K562 (cell line): ENCODE data around the gene CYSTM1. TPM values are rescaled to one million over a fixed set of nuclear protein-coding genes. Genes with fewer than 3 reads are reported as not detected.

Experiments used
- ARID1B ChIP-seq: fragments of 450-650 bp; IDR thresholded peaks from 2 replicates; pipeline ENCODE4 v1.6.1; 2016; ENCODE audit warnings: antibody characterized with exemption, mild to moderate bottlenecking, inconsistent platforms
- CREM ChIP-seq: IDR thresholded peaks from 2 replicates; pipeline ENCODE4 v1.6.1; 2014; ENCODE audit warnings: antibody characterized with exemption, low read depth
- E2F6 ChIP-seq, 2 experiments: IDR thresholded peaks; 2 replicates each; pipeline ENCODE4 v1.6.1; 2011; ENCODE audit warnings: borderline replicate concordance in 1 of 2, control low read depth in 1 of 2, low read depth in 1 of 2, low read length in 1 of 2, mild to moderate bottlenecking in 1 of 2, mixed read lengths in 1 of 2, moderate library complexity in 1 of 2; ENCODE audit not compliant: insufficient read depth in 1 of 2, insufficient read length in 1 of 2, poor library complexity in 1 of 2, severe bottlenecking in 1 of 2; ENCODE audit errors: extremely low read depth in 1 of 2
- FOXJ2 ChIP-seq: fragments of 200-800 bp; sonication (Bioruptor generic); IDR thresholded peaks from 2 replicates; pipeline ENCODE4 v1.6.1; 2016; ENCODE audit warnings: missing genetic modification characterization, missing compliant biosample characterization
- GABPB1 ChIP-seq: sonication (generic); formaldehyde crosslinking; IDR thresholded peaks from 2 replicates; pipeline ENCODE4 v1.8.0; 2022; ENCODE audit warnings: mild to moderate bottlenecking, missing genetic modification reagents
- HLTF ChIP-seq: fragments of 450-650 bp; IDR thresholded peaks from 2 replicates; pipeline ENCODE4 v1.6.1; 2016
- KAT8 ChIP-seq: fragments of 450-650 bp; IDR thresholded peaks from 2 replicates; pipeline ENCODE4 v1.6.1; 2016; ENCODE audit warnings: low read depth, mild to moderate bottlenecking
- L3MBTL2 ChIP-seq: fragments of 450-650 bp; IDR thresholded peaks from 2 replicates; pipeline ENCODE4 v1.6.1; 2016; ENCODE audit warnings: mild to moderate bottlenecking, moderate library complexity
- MITF ChIP-seq: IDR thresholded peaks from 2 replicates; pipeline ENCODE4 v1.6.1; 2014; ENCODE audit warnings: antibody characterized with exemption
- RAD21 ChIP-seq, 2 experiments: fragments of 250-450 bp in 1 of 2; fragments of 450-650 bp in 1 of 2; sonication (Bioruptor Pico) in 1 of 2; formaldehyde crosslinking in 1 of 2; IDR thresholded peaks in 1 of 2; conservative IDR thresholded peaks in 1 of 2; 2 replicates each; pipeline versions ENCODE4 v1.4.0 to v1.8.0; 2020 to 2022; ENCODE audit warnings: mild to moderate bottlenecking in 2 of 2, moderate library complexity in 1 of 2
- RB1 ChIP-seq: fragments of 450-650 bp; IDR thresholded peaks from 2 replicates; pipeline ENCODE4 v1.6.1; 2017; ENCODE audit warnings: low read depth, mild to moderate bottlenecking
- SMAD4 ChIP-seq: fragments of 250-450 bp; sonication (Bioruptor Pico); conservative IDR thresholded peaks from 2 replicates; pipeline ENCODE4 v1.8.0; 2021; ENCODE audit warnings: inconsistent platforms, mild to moderate bottlenecking, moderate library complexity
- TAF9B ChIP-seq: fragments of 450-650 bp; IDR thresholded peaks from 2 replicates; pipeline ENCODE4 v1.6.1; 2018; ENCODE audit warnings: mild to moderate bottlenecking; ENCODE audit not compliant: partially characterized antibody
- XRCC4 ChIP-seq: IDR thresholded peaks from one replicate; pipeline ENCODE4 v1.6.1; 2011; ENCODE audit not compliant: insufficient read depth, insufficient read length; ENCODE audit errors: extremely low read depth
- XRCC5 ChIP-seq: fragments of 200-400 bp; formaldehyde crosslinking; IDR thresholded peaks from 2 replicates; pipeline ENCODE4 v1.6.1; 2017; ENCODE audit warnings: low read depth, mild to moderate bottlenecking, low read length
- ZNF165 ChIP-seq: fragments of 250-450 bp; sonication (Bioruptor Pico); IDR thresholded peaks from 2 replicates; pipeline ENCODE4 v1.4.0; 2020; ENCODE audit warnings: borderline replicate concordance
- ZNF316 ChIP-seq: fragments of 450-650 bp; IDR thresholded peaks from 2 replicates; pipeline ENCODE4 v1.6.1; 2016
- ZNF395 ChIP-seq: fragments of 200-800 bp; sonication (Bioruptor generic); IDR thresholded peaks from 2 replicates; pipeline ENCODE4 v1.6.1; 2017; ENCODE audit warnings: missing genetic modification characterization, missing compliant biosample characterization
- ZNF408 ChIP-seq: fragments of 250-450 bp; sonication (Bioruptor Pico); IDR thresholded peaks from 2 replicates; pipeline ENCODE4 v1.4.0; 2020; ENCODE audit warnings: low read depth, mild to moderate bottlenecking, moderate library complexity
- ZNF592 ChIP-seq: fragments of 450-650 bp; IDR thresholded peaks from 2 replicates; pipeline ENCODE4 v1.6.1; 2017; ENCODE audit warnings: antibody characterized with exemption, mild to moderate bottlenecking
- ZNF699 ChIP-seq: fragments of 250-450 bp; sonication (Bioruptor Pico); IDR thresholded peaks from 2 replicates; pipeline ENCODE4 v1.8.0; 2021; ENCODE audit warnings: mild to moderate bottlenecking, moderate library complexity; ENCODE audit not compliant: insufficient replicate concordance
- polyA plus RNA-seq, 8 experiments: library from polyadenylated mRNA; depleted of rRNA in 4 of 8; stranded (reverse) in 5 of 8; unstranded in 3 of 8; fragments of >200 nt; fragmentation: Nextera tagmentation in 2 of 8; fragmentation: Illumina TruSeq in 1 of 8; extraction: Ambion mirVana in 2 of 8; extraction: Trizol in 1 of 8; gene quantifications; 2 replicates each; pipeline versions ENCODE4 v1.2.1 to v1.2.3, GENCODE V29; 2011 to 2014; ENCODE audit warnings: inconsistent platforms in 1 of 8, missing spikeins in 1 of 8
- total RNA-seq, 7 experiments: library from RNA; depleted of rRNA in 6 of 7; stranded (reverse); fragments of >200 nt in 6 of 7; fragmentation: Illumina TruSeq in 2 of 7; extraction: Trizol in 2 of 7; gene quantifications; 2 replicates each; pipeline versions ENCODE4 v1.2.1 to v1.2.3, GENCODE V29; 2011 to 2021; ENCODE audit warnings: low replicate concordance in 1 of 7

CYSTM1 gene
- total and polyA plus RNA-seq, 9 of the 15 experiments (the other 6 are each of a cell fraction or from before 2014, with no cell fraction given), result 76.1 to 422 (median 108) TPM

GRCh38 chr5:140145818-140146522 lies 29.0 kb upstream of the CYSTM1 start (continued):
- TF ChIP-seq ZNF592, result no peak
- 0 out of 2 replicates have a peak, but pooled peaks have one; percentile 19 for TF ChIP-seq CREM
- TF ChIP-seq ZNF699 (CRISPR knock-in tag), result no peak
- TF ChIP-seq ZNF395, result no peak
- peak; percentile 48; the same call in 1 of the 2 replicates for TF ChIP-seq L3MBTL2
- TF ChIP-seq ZNF408 (CRISPR knock-in tag), result no peak
- peak in 1 of 2 experiments; percentile 60 for TF ChIP-seq E2F6 (IDR thresholded peaks at IDR 0.05; ENCODE audit: borderline replicate concordance in 1 of 2, extremely low read depth in 1 of 2, insufficient read depth in 1 of 2, insufficient read length in 1 of 2, low read depth in 1 of 2, low read length in 1 of 2, poor library complexity in 1 of 2, severe bottlenecking in 1 of 2)
- no peak for TF ChIP-seq XRCC4
- TF ChIP-seq ARID1B, result no peak
- no peak for TF ChIP-seq HLTF
- peak; percentile 58 to 69 for TF ChIP-seq RAD21 (CRISPR knock-in tag; conservative IDR thresholded peaks at IDR 0.05 in 1 of 2, IDR thresholded peaks at IDR 0.05 in 1 of 2)
- TF ChIP-seq ZNF316, result no peak
- TF ChIP-seq TAF9B, result no peak
- peak; percentile 86 for TF ChIP-seq RB1
- TF ChIP-seq FOXJ2, result no peak
- TF ChIP-seq KAT8, result no peak
- TF ChIP-seq GABPB1 (CRISPR knock-in tag), result no peak
- peak; percentile 81 for TF ChIP-seq SMAD4 (CRISPR knock-in tag)
- no peak for TF ChIP-seq XRCC5
- TF ChIP-seq ZNF165 (CRISPR knock-in tag), result no peak
- no peak for TF ChIP-seq MITF
